ENCODE results near the gene APOC1. TPM values are rescaled to one million over a fixed set of nuclear protein-coding genes. Genes with fewer than 3 reads are reported as not detected.
"Not testable (repeated sequence)": the region's sequence is repeated elsewhere in the genome, so short reads cannot be mapped to it uniquely, and the experiment has no call there.

Gene APOC1
- total and polyA plus RNA-seq, 9 donors = 14.4 to 625 (median 47.4) TPM

GRCh38 chr19:44925114-44925891 is 10.9 kb downstream of the APOC1 start:
- Histone ChIP-seq H3K27ac (peak overlapping the region in 1 of 2 donors; percentile 64), H3K4me3 (no peak overlapping the region), H3K27me3 (no peaks in the 10 kb centered on the region), H3K9me3 (no peaks in the 10 kb centered on the region), H3K4me1 (ENCODE audit: insufficient read depth) (peaks cover 14% of the 10 kb centered on the region), H3K36me3 (no peaks in the 10 kb centered on the region)
- intact Hi-C loops (cut with DNase I) = no loop called here
- TF ChIP-seq EP300 (IDR thresholded peaks at IDR 0.05) (no peak), CTCF (IDR thresholded peaks at IDR 0.05) (no peak), POLR2A (IDR thresholded peaks at IDR 0.05) (no peak)
- DNase-seq = peak; percentile 78 to 90 (median 88)
- 21 to 36% (median 25%) methylated on average over 8 of the region's 8 CpGs for WGBS, 3 donors

GRCh38 chr19:44926245-44927077 is 12.1 kb downstream of the APOC1 start:
- H3K36me3 ChIP-seq; H3K27me3 ChIP-seq; H3K9me3 ChIP-seq; H3K4me3 ChIP-seq; intact Hi-C loops (cut with DNase I): not testable (repeated sequence)
- H3K27ac ChIP-seq = peak overlapping the region in 1 of 2 donors; percentile 64
- peak in 1 of 5 donors; percentile 36 for DNase-seq
- 46 to 57% (median 54%) methylated on average over 17 to 19 of the region's 19 CpGs for WGBS, 3 donors
- H3K4me1 ChIP-seq (ENCODE audit: insufficient read depth) = peaks cover 14% of the 10 kb centered on the region

GRCh38 chr19:44927746-44928145 is 13.3 kb downstream of the APOC1 start:
- no peak overlapping the region for H3K4me3 ChIP-seq
- 24 to 34% (median 27%) methylated on average over 5 of the region's 5 CpGs for WGBS, 3 donors
- intact Hi-C loops (cut with DNase I) = no loop called here

GRCh38 chr19:44930088-44930487 is 15.7 kb downstream of the APOC1 start:
- TF ChIP-seq CTCF (IDR thresholded peaks at IDR 0.05) = no peak
- Histone ChIP-seq H3K4me3 (no peak overlapping the region), H3K9me3 (no peaks in the 10 kb centered on the region), H3K27ac (no peak overlapping the region), H3K27me3 (no peaks in the 10 kb centered on the region), H3K4me1 (ENCODE audit: insufficient read depth) (peaks cover 9% of the 10 kb centered on the region), H3K36me3 (no peaks in the 10 kb centered on the region)
- DNase-seq = no peak
- intact Hi-C loops (cut with DNase I) = no loop called here
- 90 to 91% (median 90%) methylated on average over 7 of the region's 7 CpGs for WGBS, 3 donors

More at GRCh38 chr19:44927746-44928145, 13.3 kb downstream of the APOC1 start:
- Histone ChIP-seq H3K9me3 (no peaks in the 10 kb centered on the region), H3K27me3 (no peaks in the 10 kb centered on the region), H3K27ac (peak overlapping the region in 1 of 2 donors; percentile 5), H3K36me3 (no peaks in the 10 kb centered on the region), H3K4me1 (ENCODE audit: insufficient read depth) (peaks cover 14% of the 10 kb centered on the region)
- DNase-seq = no peak
- no peak for TF ChIP-seq CTCF (IDR thresholded peaks at IDR 0.05)
- TF ChIP-seq POLR2A (IDR thresholded peaks at IDR 0.05) = no peak
- TF ChIP-seq EP300 (IDR thresholded peaks at IDR 0.05) = no peak

Measured in ovary (tissue), 9 donors.